ENCODE measurements around the gene TRIM15.
"Not testable (repeated sequence)": the region's sequence is repeated elsewhere in the genome, so short reads cannot be mapped to it uniquely, and the experiment has no call there.

Gene TRIM15

DNA sequence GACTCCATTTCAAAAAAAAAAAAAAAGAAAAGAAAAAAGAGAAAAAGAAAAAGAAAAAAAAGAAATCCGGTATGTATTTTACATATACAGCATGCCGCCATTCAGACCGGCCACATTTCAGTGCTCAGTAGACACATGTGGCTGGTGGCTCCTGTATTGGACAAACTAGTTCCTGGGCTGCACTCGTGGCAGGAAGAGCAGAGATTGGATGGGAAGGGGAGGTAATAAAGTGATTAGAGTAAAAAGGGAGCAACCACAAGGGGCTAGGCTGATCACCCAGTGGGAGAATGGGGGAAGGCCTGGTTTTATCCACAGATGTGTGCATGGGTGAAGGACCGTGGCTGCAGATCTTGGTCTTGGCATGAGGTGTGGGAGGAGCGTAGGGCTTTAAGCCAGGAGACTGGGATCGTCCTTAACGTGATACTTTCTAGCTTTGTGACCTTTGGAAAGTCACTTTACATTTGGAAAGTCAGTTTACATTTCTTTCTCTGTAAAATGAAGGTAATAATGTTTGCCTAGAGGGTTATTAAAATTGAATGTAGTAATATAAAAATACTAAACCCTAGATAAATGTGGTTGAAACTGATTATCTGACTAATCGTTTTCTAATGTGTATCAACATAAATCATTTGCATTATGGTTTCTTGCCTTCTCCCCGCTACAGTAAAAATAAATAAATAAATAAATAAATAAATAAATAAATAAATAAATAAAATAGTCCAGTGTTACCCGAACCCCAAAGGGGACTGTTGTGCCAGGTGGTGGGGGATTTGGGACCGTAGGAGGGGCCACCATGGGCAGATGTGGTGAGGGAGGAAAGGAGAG is 869 bp upstream of the TRIM15 start:
- DNase-seq (ENCODE audit: low read depth) = no peak

DNA sequence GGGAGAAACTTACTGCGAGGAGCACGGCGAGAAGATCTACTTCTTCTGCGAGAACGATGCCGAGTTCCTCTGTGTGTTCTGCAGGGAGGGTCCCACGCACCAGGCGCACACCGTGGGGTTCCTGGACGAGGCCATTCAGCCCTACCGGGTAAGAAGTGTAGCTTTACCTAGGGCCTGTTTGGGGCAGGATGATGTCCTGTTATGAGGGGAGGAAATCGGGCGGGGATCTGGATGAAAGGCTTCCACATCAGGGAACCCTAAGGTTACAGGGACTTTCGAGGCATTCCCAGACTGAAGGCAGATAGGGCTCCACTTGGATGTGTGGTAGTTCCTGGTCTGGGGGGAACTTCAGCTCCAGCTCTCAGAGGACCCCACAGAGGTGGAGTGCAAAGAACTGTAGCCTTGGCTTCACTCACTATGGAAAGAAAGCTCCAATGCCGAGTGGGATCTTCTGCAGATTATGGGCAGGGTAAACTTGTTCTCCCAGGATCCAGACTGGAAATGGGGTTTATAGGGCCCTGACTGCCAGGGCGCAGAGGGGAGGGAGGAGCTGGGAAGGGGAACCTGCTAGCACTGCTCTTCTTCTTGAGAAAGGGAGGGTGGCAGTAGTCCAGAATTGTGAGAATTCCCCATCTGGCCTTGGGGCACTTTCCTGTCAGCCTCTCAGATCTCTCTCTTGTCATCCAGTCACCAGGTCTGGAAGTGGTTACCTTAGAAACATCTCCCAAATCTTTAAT is 740 bp downstream of the TRIM15 start:
- no peak for DNase-seq (ENCODE audit: low read depth)

DNA sequence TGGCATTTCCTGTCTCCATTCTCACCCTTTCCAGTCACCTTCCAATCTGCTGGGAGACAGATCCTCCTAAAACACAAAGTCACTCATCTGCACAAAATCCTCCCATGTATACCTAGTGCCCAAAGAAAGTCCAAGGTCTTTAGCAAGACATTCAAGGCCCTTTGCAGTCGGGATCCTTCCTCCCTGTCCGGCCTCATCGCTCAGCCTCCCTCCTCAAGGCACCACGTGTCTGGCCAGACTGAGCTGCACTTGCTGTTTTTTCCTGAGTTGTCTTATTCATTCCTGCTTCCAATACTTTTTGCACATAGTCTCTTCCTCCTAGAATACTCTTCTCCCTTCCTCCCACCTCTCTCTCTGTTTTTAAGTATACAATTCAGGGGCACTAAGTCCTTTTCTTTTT is 1.4 kb downstream of the TRIM15 start:
- DNase-seq (ENCODE audit: low read depth) = no peak

DNA sequence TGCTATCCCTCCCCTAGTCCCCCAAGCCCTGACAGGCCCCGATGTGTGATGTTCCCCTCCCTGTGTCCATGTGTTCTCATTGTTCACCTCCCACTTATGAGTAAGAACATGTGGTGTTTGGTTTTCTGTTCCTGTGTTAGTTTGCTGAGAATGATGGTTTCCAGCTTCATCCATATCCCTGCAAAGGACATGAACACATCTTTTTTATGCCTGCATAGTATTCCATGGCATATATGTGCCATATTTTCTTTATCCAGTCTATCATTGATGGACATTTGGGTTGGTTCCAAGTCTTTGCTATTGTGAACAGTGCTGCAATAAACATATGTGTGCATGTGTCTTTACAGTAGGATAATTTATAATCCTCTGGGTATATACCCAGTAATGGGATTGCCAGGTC is 1.9 kb downstream of the TRIM15 start:
- DNase-seq (ENCODE audit: low read depth) = not testable (repeated sequence)

DNA sequence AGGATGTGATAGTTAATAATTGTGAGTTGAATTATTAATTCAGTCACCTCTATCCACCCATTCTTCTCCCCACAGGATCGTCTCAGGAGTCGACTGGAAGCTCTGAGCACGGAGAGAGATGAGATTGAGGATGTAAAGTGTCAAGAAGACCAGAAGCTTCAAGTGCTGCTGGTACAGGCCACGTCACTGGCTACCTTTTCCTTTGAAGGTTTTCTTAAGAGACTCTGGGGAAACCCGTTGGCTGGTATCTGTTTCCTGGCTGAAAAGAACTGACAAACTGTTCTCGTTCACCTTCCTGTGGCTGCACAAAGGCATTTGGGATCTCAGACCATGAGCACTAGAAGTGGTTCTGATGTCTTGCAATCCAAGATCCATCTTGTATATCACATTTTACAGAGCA is 3.8 kb downstream of the TRIM15 start:
- DNase-seq (ENCODE audit: low read depth) = no peak

DNA sequence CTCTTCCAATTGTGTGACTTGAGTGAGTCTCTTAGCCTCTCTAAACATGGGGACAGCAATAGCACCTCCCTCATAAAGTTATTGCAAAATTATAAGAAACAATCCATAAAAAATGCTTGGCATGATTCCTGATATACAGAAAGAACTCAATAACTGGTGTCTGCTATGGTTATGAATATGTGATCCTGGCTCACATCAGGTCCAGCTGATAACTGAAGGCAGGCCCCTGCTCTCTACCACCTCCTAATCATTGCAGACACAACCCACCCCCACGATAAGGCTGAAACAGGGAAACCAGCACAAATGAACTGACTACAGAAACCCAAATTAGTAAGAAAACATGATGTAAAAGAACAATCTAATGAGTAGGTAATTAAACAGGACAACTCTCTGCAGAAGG is 5.4 kb downstream of the TRIM15 start:
- no peak for DNase-seq (ENCODE audit: low read depth)

DNA sequence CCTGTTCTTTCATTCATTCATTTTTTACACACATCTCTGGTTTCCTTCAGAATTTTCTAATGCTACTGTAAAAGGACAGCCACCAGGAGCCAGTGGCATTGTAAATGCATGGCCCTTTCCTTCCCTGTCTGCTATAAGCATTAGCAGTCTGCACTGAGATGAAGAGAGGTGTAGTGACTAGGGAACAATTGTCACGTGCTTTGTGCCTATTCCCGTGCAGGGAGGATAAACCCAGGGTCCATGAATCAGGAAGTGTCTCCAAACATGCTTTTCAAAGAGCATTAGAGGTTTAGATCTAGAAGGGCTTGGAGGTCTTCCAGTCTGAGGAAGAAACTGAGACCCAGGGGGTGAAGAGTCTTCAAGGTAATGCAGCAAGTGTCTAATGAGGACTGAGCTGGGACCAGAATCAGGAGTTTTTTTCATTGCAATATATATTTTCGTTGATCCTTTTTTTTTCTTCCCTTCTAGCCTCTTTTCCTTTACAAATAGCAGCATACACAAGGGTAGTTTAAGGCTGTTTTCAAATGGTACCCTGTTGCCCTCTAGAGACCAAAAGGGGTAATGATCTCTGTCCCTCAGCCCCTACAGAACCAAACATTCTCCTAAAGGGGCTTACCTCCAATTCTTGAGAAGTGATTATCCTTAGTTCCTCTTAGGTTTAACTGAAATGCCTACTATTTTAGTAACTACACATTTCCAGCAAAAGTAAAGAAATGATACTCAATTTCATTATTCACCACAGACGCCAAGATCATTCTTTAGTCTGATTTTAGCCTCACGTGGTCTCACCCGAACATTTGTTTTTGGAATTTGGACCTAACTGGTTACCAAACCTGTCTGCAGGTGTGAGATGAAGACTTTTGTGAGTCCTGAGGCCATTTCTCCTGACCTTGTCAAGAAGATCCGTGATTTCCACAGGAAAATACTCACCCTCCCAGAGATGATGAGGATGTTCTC is 6.6 kb downstream of the TRIM15 start:
- DNase-seq (ENCODE audit: low read depth) = no peak

DNA sequence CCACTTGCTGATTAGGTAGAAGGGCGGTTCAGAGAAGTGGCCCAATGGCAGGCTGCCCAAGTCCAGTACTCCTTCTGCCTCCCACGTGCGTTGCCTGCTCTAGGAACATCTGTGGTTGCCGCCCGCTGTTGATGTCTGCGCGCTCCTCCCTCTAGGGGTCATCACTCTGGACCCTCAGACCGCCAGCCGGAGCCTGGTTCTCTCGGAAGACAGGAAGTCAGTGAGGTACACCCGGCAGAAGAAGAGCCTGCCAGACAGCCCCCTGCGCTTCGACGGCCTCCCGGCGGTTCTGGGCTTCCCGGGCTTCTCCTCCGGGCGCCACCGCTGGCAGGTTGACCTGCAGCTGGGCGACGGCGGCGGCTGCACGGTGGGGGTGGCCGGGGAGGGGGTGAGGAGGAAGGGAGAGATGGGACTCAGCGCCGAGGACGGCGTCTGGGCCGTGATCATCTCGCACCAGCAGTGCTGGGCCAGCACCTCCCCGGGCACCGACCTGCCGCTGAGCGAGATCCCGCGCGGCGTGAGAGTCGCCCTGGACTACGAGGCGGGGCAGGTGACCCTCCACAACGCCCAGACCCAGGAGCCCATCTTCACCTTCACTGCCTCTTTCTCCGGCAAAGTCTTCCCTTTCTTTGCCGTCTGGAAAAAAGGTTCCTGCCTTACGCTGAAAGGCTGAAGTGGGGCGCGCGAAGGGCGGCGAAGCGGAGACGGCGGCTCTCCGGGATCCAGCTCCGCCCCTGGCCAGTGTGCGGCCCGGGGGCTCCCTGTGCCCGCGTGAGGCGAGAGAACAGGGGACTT is 8.5 kb downstream of the TRIM15 start:
- DNase-seq (ENCODE audit: low read depth) = no peak

DNA sequence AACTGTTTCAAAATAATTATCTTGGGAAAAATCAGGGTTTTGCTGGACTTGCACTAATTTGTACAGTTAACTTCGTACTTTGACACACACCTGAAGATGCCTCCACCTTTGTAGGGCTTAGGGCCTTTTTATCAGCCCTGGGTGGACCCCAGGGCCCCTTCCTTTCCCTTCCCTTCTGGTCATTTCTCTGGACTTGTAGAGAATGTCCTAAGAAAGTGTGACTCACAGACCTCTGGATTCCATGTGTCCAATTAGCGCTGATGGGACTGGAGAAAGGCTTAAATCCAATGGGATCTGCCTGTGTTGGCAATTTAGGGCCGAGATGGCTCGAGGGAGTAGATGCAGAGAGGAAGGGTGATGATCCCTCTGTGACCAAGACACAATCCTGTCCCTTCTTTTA is 9.3 kb downstream of the TRIM15 start:
- no peak for DNase-seq (ENCODE audit: low read depth)

DNA sequence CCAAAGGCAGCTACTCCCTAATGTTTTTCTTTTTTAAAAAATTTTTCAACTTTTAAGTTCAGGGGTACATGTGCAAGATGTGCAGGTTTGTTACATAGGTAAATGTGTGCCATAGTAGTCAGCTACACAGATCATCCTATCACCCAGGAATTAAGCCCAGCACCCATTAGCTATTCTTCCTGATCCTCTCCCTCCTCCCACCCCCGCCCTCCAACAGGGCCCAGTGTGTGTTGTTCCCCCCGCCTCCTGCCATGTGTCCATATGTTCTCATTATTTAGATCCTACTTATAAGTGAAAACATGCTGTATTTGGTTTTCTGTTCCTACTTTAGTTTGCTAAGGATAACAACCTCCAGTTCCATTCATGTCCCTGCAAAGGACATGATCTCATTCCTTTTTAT is 12.4 kb downstream of the TRIM15 start:
- DNase-seq (ENCODE audit: low read depth) = no peak

DNA sequence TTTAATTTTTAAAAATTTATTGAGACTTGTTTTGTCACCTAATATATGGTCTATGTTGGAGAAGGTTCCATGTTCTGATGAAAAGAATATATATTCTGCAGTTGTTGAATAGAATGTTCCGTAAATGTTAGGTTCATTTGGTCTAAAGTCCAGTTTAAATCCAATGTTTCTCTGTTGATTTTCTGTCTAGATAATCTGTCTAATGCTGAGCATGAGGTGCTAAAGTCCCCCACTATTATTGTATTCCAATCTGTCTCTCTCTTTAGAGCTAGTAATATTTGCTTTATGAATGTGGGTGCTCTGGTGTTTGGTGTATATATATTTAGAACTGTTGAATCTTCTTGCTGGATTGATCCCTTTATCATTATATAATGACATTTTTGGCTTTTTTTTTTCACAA is 15.5 kb downstream of the TRIM15 start:
- DNase-seq (ENCODE audit: low read depth) = no peak

DNA sequence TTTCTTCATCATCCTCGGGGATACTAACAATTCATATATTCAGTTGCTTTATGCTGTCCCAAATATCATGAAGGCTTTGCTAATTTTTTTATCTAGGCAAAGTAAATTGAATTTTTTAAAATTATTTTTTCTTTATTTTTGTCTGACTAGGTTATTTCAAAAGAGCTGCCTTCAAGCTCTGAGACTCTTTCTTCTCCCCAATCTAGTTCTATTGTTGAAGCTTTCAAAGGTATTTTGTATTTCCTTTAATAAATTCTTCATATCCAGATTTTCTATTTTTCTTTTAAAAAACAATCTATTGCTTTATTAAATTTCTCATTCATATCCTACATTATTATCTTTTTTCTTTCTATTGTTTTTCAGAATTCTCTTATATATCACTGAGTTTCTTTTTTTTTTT is 16.8 kb downstream of the TRIM15 start:
- no peak for DNase-seq (ENCODE audit: low read depth)

DNA sequence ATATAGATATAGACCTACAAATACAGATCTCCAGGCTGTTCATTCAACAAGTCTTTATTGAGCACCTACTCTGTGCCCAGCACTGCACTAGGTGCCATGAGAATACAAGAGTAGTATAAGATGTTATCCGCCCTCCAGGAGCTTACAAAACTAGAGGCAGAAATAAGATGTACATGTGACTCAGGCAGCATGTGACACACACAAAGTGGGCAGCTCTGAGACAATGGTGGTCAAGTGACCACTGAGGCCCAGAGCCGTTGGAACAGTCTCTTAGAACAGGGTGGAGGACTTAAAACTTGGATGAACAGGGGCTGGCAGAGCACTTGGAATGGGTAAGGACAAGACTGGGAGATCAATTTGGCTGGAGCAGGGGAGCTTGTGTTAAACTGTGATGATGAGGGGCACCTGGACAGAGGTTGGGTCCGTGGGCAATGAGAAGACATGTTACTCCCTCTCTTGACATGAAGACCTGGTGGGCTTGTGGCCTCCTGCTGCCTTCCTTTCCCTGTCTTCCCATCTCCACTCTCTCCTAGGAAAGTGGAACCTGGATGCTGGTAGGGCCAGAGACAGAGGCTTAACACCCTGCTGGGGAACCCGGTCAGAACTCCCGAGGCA is 21.2 kb downstream of the TRIM15 start:
- DNase-seq (ENCODE audit: low read depth) = no peak

DNA sequence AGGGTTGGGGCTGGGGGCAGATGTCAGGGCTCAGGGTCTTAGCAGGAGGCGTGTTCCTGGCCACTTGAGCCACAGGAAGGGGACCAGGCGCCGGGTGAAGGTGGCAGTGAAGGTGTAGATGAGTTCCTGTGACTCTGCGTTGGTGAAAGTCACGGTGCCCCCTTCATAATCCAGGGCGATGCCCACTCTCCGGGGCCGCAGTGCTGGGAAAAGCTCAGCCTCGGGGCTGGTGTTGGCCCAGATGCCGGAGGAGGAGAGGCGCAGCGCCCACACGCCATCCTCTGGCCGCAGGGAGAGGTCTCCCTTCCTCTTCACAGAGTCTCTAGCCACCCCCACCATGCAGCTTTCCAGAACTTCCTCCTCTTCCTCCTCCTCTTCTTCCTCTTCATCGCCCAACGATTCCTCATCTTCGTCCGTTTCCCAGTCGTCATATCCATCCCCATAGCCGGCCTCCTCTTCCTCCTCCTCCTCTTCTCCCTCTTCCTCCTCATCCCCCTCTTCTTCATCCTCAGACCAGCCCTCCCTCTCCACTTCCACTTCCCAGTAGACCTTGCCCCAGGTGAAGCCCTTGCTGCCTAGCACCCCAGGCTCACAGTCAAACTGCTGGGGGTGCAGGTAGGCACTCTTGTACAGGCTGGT is 22.6 kb downstream of the TRIM15 start:
- DNase-seq (ENCODE audit: low read depth) = no peak

DNA sequence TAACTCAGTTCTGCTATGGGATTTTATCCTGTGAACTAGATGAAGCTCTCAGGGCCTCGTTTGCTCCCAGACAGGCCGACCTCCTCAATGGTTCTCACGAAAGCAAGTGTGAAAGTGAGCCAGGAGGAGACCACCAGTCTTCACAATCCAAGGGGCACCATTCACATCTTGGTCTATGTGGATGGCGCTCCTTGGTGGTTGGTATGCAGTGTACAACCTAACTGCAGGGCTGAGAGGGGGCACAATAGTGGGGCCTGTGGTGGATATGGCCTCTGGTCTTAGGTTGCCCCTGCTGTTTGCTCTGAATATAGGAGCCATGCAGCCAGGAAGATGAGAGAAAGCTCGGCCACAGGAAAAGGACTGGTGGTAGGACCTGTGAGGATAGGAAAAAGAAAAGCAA is 25.2 kb downstream of the TRIM15 start:
- no peak for DNase-seq (ENCODE audit: low read depth)

DNA sequence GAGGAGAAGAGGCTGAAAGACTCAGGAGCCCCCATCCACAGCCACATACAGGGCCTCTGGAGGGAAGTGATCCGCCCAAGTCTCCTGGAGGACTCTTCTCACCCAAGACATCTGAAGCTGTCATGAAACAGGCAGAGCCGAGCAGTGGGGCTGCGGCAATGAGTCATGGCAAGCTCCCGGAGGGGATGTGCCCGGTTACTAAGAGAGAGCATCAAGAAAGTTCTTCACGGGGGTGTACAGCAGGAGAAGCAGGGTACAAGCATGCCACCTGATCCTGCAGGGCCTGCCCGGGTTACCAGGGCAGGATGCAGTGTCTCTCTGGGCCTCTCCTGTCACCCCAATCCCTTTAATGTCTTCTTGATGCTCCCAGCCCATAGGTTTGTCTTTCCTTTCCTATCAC is 28.7 kb downstream of the TRIM15 start:
- DNase-seq (ENCODE audit: low read depth) = no peak

DNA sequence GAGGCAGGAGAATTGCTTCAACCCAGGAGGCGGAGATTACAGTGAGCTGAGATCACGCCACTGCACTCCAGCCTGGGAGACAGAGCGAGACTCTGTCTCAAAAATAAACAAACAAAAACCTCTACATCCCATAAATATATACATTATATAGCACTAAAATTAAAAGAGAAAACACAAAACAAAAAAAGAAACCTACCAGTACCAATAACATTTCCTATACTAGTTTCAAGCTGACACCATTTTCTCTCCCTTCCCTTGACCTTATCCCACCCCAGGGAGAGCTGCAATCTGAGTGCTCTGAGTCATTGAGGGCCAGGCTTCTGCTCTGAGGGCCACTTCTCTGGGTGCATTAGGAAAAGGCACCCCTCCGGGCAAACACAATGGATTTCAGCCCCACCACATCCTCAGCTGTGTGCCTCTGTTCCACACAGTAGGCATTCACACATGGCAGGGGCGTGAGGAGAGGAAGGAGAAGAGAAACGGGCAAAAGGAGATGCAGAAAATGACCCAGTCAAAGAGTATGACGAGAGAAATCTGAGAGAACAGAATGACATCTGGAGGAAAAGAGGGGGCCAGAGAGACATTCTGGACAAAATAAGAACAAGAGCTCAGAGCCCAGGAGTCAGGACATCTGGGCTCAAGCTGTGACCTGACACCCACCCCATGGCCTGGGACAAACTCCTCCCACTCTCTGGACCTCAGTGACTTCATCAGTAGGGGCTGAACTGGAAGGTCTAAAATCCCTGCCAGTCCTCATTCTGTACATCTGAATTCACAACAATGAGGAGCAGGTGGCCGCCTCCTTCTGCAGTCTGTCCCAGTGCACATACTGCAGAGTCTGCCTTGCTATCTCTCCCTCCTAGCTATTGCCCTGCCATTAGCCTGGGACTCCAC is 31.7 kb downstream of the TRIM15 start:
- DNase-seq (ENCODE audit: low read depth) = no peak

DNA sequence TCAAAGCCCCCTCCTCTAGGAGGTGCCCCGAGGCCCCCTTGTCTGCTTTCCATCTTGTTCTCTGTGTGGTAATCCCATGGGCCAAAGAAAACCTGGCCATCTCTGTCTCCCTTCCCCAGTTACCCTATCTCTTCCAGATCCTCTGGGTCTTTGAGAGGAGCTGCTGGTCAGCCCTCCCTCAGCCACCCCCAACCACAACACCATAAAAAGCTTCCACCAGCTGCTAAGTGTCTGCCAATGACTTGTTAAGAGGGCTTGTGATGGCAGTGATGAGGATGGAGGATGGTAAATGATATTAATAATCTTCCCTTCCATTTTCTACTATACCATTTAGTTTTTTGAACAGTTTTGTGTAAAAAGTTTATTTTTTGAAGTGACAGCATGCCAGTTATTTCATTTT is 32.6 kb downstream of the TRIM15 start:
- no peak for DNase-seq (ENCODE audit: low read depth)

DNA sequence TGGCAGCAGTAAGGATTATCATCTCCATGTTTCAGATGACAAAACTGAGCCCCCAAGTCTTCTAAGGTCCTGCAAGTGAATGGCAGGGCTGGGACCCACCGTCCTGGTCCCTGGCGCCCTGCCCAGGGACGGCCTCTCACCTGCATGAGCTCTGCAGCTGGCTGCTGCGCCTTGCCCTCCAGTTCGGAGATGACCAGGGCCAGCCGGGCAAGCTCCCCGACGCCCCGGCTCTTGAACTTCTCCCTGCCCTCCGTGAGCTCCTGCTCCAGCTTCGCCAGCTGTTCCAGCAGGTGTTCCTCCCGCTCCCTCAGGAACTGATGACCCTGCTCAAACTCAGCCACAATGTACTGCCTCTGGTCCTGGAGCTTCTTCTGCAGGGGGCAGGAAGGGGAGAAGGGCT is 33.0 kb downstream of the TRIM15 start:
- DNase-seq (ENCODE audit: low read depth) = no peak

Data from activated T-helper 1 cell treated with Interleukin-2 at 50 U/mL for 16 hours (primary cell).